HG03095 (cell line): ENCODE measurements around the gene CADM3.

Source experiments
- ATAC-seq: cut with Tn5 transposase; IDR thresholded peaks from one replicate; pipeline ENCODE4 v1.9.1; 2021; ENCODE audit warnings: moderate library complexity; ENCODE audit not compliant: unreplicated experiment

The CADM3 gene

GRCh38 chr1:159248311-159248710, 76.9 kb downstream of the CADM3 start:
- ATAC-seq, result no peak

GRCh38 chr1:159250638-159251216, 79.3 kb downstream of the CADM3 start:
- ATAC-seq, result no peak
